ENCODE results near the gene INTS4. TPM values are rescaled to one million over a fixed set of nuclear protein-coding genes. Genes with fewer than 3 reads are reported as not detected.

Gene INTS4
- total and polyA plus RNA-seq, 2 of the 8 experiments (the other 6 are each of a cell fraction or from before 2014, with no cell fraction given) = 27.0 to 31.3 TPM

DNA sequence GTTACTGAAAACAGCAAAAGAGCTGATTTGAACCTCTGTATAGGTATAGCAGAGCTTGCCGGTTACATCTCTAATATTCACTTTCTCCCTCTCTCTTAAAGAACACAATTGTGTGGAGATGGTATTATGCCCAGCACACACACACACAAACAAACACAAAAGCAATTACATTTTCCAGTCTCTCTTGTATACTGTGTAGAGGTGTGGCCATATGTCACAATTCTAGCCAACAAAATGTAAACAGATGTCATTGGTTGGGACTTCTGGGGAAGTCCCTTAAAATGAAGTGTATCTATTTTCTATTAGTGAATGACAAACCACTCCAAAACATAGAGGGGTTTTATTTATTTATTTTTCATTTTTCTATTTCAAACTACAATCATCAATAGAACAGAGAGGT lies 15.8 kb upstream of the INTS4 start:
- Histone ChIP-seq H3K79me2 (ENCODE audit: control insufficient read depth in 1 of 2, insufficient read depth in 2 of 2, low read length in 2 of 2) (no peaks in the 10 kb centered on the region), H3K23me2 (ENCODE audit: low read depth, low read length) (no peaks in the 10 kb centered on the region), H3K4me2 (ENCODE audit: insufficient read depth in 1 of 2, low read depth in 2 of 2, low read length in 2 of 2) (no peak overlapping the region), H2BK15ac (ENCODE audit: low read length) (no peak overlapping the region), H4K5ac (ENCODE audit: insufficient read length, low read depth, low read length) (no peak overlapping the region), H3K36me3 (ENCODE audit: control insufficient read depth in 2 of 4, insufficient read depth in 4 of 4, low read length in 3 of 4) (no peaks in the 10 kb centered on the region), H3K27ac (ENCODE audit: low read depth, low read length) (no peak overlapping the region), H2AFZ (ENCODE audit: low read length) (no peak overlapping the region), H3K79me1 (ENCODE audit: low read depth, low read length) (no peaks in the 10 kb centered on the region), H3K9ac (replicated peaks in 1 of 4; ENCODE audit: extremely low read depth in 1 of 4, low read depth in 3 of 4, low read length in 3 of 4) (no peak overlapping the region), H2BK20ac (ENCODE audit: low read length) (no peak overlapping the region), H3K14ac (ENCODE audit: insufficient read length) (no peak overlapping the region), H3K4me3 (ENCODE audit: extremely low read depth in 1 of 4, insufficient read depth in 2 of 4, low read depth in 3 of 4, low read length in 4 of 4) (no peak overlapping the region), H3K4ac (replicated peaks; ENCODE audit: insufficient read length, low read depth, low read length) (no peak overlapping the region), H3K4me1 (replicated peaks in 1 of 4; ENCODE audit: control insufficient read depth in 3 of 4, insufficient read depth in 4 of 4, low read length in 3 of 4) (no peaks in the 10 kb centered on the region), H2BK120ac (replicated peaks; ENCODE audit: low read depth, low read length) (no peak overlapping the region), H3K18ac (ENCODE audit: extremely low read depth, low read length) (no peak overlapping the region), H3K56ac (replicated peaks; ENCODE audit: insufficient read length, low read depth, low read length) (no peak overlapping the region), H3K27me3 (replicated peaks in 1 of 4; ENCODE audit: control insufficient read depth in 3 of 4, extremely low read depth in 1 of 4, insufficient read depth in 3 of 4, low read length in 3 of 4) (no peaks in the 10 kb centered on the region), H3K9me3 (ENCODE audit: insufficient read depth in 2 of 2, low read depth in 1 of 2, low read length in 1 of 2) (no peaks in the 10 kb centered on the region), H2AK5ac (ENCODE audit: low read depth, low read length) (no peak overlapping the region), H4K20me1 (replicated peaks in 1 of 2; ENCODE audit: control insufficient read depth in 1 of 2, insufficient read depth in 2 of 2, low read length in 2 of 2) (no peaks in the 10 kb centered on the region), H2BK5ac (ENCODE audit: low read depth, low read length) (no peak overlapping the region), H4K91ac (replicated peaks; ENCODE audit: insufficient read length, low read length) (no peak overlapping the region), H4K8ac (ENCODE audit: extremely low read depth, insufficient read depth, low read length) (no peak overlapping the region), H2BK12ac (ENCODE audit: low read depth, low read length) (no peak overlapping the region), H3K23ac (ENCODE audit: insufficient read length) (no peak overlapping the region)
- WGBS, 2 experiments (ENCODE audit: extremely low coverage in 1 of 2, insufficient coverage in 1 of 2, insufficient read length in 1 of 2, insufficient replicate concordance in 2 of 2, low coverage in 1 of 2, low lambda C conversion rate in 2 of 2, missing lambda C conversion rate in 1 of 2) = 94% methylated on average over 1 of the region's 1 CpG; no CpG with 5 or more reads in 1 of the 2 experiments
- ChIA-PET CTCF (ENCODE audit: partially characterized antibody) (interaction anchor here (0.6 to 3.4 kb wide), 4 partner anchors 12 to 35 kb away, joined by 3 to 21 read pairs (median 4); no protein-coding TSS in a partner anchor), POLR2A (ENCODE audit: partially characterized antibody) (interaction anchor here (1.0 kb wide), 1 partner anchor 8 kb away, joined by 3 read pairs; no protein-coding TSS in a partner anchor)
- no peak for FAIRE-seq
- no peak for DNase-seq (ENCODE audit: low read depth in 1 of 2, low spot score in 2 of 2)
- TF ChIP-seq TEAD4 (IDR thresholded peaks at IDR 0.05; ENCODE audit: low read depth, low read length) (no peak), RFX5 (IDR thresholded peaks at IDR 0.05; ENCODE audit: borderline replicate concordance, low read depth, low read length) (no peak), HDAC6 (IDR thresholded peaks at IDR 0.05; ENCODE audit: low read depth, low read length) (no peak), TBP (IDR thresholded peaks at IDR 0.05; ENCODE audit: low read depth, low read length) (no peak), EP300 (IDR thresholded peaks at IDR 0.05; ENCODE audit: borderline replicate concordance in 1 of 2, low read depth in 2 of 2, low read length in 2 of 2) (no peak), SIX5 (IDR thresholded peaks at IDR 0.05; ENCODE audit: low read depth, low read length) (no peak), RAD21 (IDR thresholded peaks at IDR 0.05 in 1 of 2, conservative IDR thresholded peaks at IDR 0.05 in 1 of 2; ENCODE audit: low read depth in 2 of 2, low read length in 2 of 2) (no peak), SRF (IDR thresholded peaks at IDR 0.05; ENCODE audit: low read depth, low read length) (no peak), EGR1 (IDR thresholded peaks at IDR 0.05; ENCODE audit: borderline replicate concordance, low read depth, low read length) (no peak)
